Measurements from ENCODE around the gene KLHL3. TPM values are rescaled to one million over a fixed set of nuclear protein-coding genes. Genes with fewer than 3 reads are reported as not detected.

The KLHL3 gene
- total RNA-seq, 1 donor from 2014 or later = 2.3 TPM

DNA sequence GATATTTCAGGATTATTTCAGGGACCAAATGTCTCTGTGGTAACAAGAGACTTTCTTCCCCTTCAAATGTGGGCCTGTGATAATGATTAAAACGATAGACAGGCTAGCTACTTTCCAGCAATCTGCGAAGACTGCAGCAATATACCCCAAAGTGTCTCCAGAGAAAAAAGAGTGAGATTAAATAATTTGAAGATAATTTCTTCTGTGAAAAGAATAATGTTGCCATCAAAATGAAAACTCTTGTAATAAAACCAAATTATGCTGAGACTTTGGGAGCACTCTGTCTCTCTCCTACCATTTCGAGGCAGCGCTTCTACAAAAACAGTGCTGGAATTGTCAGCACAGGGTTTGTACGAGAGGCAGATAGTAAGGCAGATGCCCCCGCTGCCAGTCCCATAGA, 132.5 kb downstream of the KLHL3 start:
- Mint-ChIP-seq H3K27me3 (ENCODE audit: low read depth) (peaks cover 32% of the 10 kb centered on the region), H3K36me3 (ENCODE audit: low read depth) (no peaks in the 10 kb centered on the region), H3K4me1 (ENCODE audit: low read depth) (no peaks in the 10 kb centered on the region), H3K4me3 (ENCODE audit: low read depth) (no peak overlapping the region), H3K27ac (no peak overlapping the region), H3K9me3 (no peaks in the 10 kb centered on the region)
- intact Hi-C loops (cut with micrococcal nuclease) = no loop called here
- DNase-seq (ENCODE audit: low spot score) = no peak

DNA sequence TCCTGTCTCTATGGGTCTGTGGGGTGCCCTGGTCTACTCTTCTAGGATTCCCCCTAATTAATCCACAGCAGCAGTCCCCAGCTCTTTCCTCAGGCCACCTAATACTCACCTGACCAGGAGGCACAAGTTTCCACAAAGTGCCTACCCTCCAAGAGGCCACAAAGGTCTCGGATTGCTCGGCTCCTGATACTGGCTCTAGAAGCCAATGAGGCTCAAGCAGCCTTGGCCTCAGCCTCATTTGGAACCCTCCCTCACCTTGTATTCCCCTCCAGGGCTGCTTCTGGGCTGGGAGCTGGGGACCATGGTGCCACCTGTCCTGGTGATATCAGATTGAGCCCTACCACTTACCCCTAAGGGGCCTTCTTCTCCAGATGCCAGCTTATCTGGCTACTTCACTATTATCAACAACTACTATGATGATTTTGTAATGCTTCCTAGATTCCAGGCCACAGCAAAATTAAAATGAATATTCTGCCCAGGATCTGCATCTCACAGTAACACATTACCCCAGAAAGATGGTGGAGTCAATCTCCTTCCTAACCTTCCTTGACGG, 133.1 kb downstream of the KLHL3 start:
- peaks cover 32% of the 10 kb centered on the region for H3K27me3 Mint-ChIP-seq (ENCODE audit: low read depth)
- no peaks in the 10 kb centered on the region for H3K4me1 Mint-ChIP-seq (ENCODE audit: low read depth)
- intact Hi-C loops (cut with micrococcal nuclease) = no loop called here
- H3K9me3 Mint-ChIP-seq = no peaks in the 10 kb centered on the region
- no peak overlapping the region for H3K4me3 Mint-ChIP-seq (ENCODE audit: low read depth)
- DNase-seq (ENCODE audit: low spot score) = no peak
- H3K36me3 Mint-ChIP-seq (ENCODE audit: low read depth) = no peaks in the 10 kb centered on the region
- H3K27ac Mint-ChIP-seq = no peak overlapping the region

- Mint-ChIP-seq H3K27me3 (ENCODE audit: low read depth) (peaks cover 33% of the 10 kb centered on the region), H3K36me3 (ENCODE audit: low read depth) (no peaks in the 10 kb centered on the region), H3K9me3 (no peaks in the 10 kb centered on the region), H3K4me1 (ENCODE audit: low read depth) (no peaks in the 10 kb centered on the region), H3K4me3 (ENCODE audit: low read depth) (no peak overlapping the region), H3K27ac (no peak overlapping the region)
- no peak for DNase-seq (ENCODE audit: low spot score)
- intact Hi-C loops (cut with micrococcal nuclease) = no loop called here
These were observed 135.0 kb downstream of the KLHL3 start for GRCh38 chr5:137600721-137601360.

GRCh38 chr5:137599457-137599856, 136.4 kb downstream of the KLHL3 start:
- H3K4me3 Mint-ChIP-seq (ENCODE audit: low read depth) = no peak overlapping the region
- no peak overlapping the region for H3K27ac Mint-ChIP-seq
- H3K4me1 Mint-ChIP-seq (ENCODE audit: low read depth) = no peaks in the 10 kb centered on the region
- H3K36me3 Mint-ChIP-seq (ENCODE audit: low read depth) = no peaks in the 10 kb centered on the region
- intact Hi-C loops (cut with micrococcal nuclease) = no loop called here
- H3K9me3 Mint-ChIP-seq = no peaks in the 10 kb centered on the region
- H3K27me3 Mint-ChIP-seq (ENCODE audit: low read depth) = peaks cover 23% of the 10 kb centered on the region
- DNase-seq (ENCODE audit: low spot score) = no peak

DNA sequence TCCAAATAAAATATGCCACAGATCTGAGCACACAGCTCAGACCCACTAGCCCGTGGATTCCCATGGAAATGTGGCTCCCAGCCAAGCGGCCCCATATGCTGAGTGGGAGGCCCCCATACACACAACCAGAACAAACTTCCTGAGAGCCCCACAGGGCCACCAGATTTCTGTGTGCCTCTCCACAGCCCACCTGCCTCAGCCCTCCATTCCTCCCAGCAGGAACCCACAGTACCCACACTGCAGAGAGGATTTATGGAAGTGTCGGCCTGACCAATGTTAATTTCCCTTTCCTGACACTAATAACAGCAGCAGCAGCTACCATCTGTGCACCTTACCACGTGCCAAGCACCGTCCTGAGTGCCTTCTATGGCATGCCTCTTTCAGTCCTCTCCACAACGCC, 137.5 kb downstream of the KLHL3 start:
- H3K27me3 Mint-ChIP-seq (ENCODE audit: low read depth) = peaks cover 22% of the 10 kb centered on the region
- H3K36me3 Mint-ChIP-seq (ENCODE audit: low read depth) = no peaks in the 10 kb centered on the region
- no peak overlapping the region for H3K4me3 Mint-ChIP-seq (ENCODE audit: low read depth)
- no peak for DNase-seq (ENCODE audit: low spot score)
- no peak overlapping the region for H3K27ac Mint-ChIP-seq
- no peaks in the 10 kb centered on the region for H3K4me1 Mint-ChIP-seq (ENCODE audit: low read depth)
- no peaks in the 10 kb centered on the region for H3K9me3 Mint-ChIP-seq
- intact Hi-C loops (cut with micrococcal nuclease) = no loop called here

- intact Hi-C loops (cut with micrococcal nuclease) = no loop called here
- Mint-ChIP-seq H3K36me3 (ENCODE audit: low read depth) (no peaks in the 10 kb centered on the region), H3K27me3 (ENCODE audit: low read depth) (peaks cover 22% of the 10 kb centered on the region), H3K4me1 (ENCODE audit: low read depth) (no peaks in the 10 kb centered on the region), H3K27ac (no peak overlapping the region), H3K9me3 (peaks cover 6% of the 10 kb centered on the region), H3K4me3 (ENCODE audit: low read depth) (no peak overlapping the region)
- no peak for DNase-seq (ENCODE audit: low spot score)
These were observed 138.9 kb downstream of the KLHL3 start for GRCh38 chr5:137596941-137597340.

GRCh38 chr5:137595396-137596079, 140.4 kb downstream of the KLHL3 start:
- peaks cover 22% of the 10 kb centered on the region for H3K27me3 Mint-ChIP-seq (ENCODE audit: low read depth)
- H3K4me3 Mint-ChIP-seq (ENCODE audit: low read depth) = no peak overlapping the region
- no peaks in the 10 kb centered on the region for H3K36me3 Mint-ChIP-seq (ENCODE audit: low read depth)
- no peak overlapping the region for H3K27ac Mint-ChIP-seq
- H3K4me1 Mint-ChIP-seq (ENCODE audit: low read depth) = no peaks in the 10 kb centered on the region
- intact Hi-C loops (cut with micrococcal nuclease) = no loop called here
- no peak for DNase-seq (ENCODE audit: low spot score)
- peaks cover 6% of the 10 kb centered on the region for H3K9me3 Mint-ChIP-seq

- H3K36me3 Mint-ChIP-seq (ENCODE audit: low read depth) = no peaks in the 10 kb centered on the region
- H3K9me3 Mint-ChIP-seq = peaks cover 6% of the 10 kb centered on the region
- DNase-seq (ENCODE audit: low spot score) = no peak
- peaks cover 22% of the 10 kb centered on the region for H3K27me3 Mint-ChIP-seq (ENCODE audit: low read depth)
- H3K4me3 Mint-ChIP-seq (ENCODE audit: low read depth) = no peak overlapping the region
- intact Hi-C loops (cut with micrococcal nuclease) = no loop called here
- no peaks in the 10 kb centered on the region for H3K4me1 Mint-ChIP-seq (ENCODE audit: low read depth)
- H3K27ac Mint-ChIP-seq = no peak overlapping the region
These were observed 141.2 kb downstream of the KLHL3 start for GRCh38 chr5:137594717-137595116.

- Mint-ChIP-seq H3K27ac (no peak overlapping the region), H3K27me3 (ENCODE audit: low read depth) (peaks cover 12% of the 10 kb centered on the region), H3K4me1 (ENCODE audit: low read depth) (peaks cover 6% of the 10 kb centered on the region), H3K36me3 (ENCODE audit: low read depth) (no peaks in the 10 kb centered on the region), H3K9me3 (peaks cover 6% of the 10 kb centered on the region), H3K4me3 (ENCODE audit: low read depth) (no peak overlapping the region)
- DNase-seq (ENCODE audit: low spot score) = no peak
- intact Hi-C loops (cut with micrococcal nuclease) = no loop called here
These were observed 143.6 kb downstream of the KLHL3 start for GRCh38 chr5:137592317-137592716.

DNA sequence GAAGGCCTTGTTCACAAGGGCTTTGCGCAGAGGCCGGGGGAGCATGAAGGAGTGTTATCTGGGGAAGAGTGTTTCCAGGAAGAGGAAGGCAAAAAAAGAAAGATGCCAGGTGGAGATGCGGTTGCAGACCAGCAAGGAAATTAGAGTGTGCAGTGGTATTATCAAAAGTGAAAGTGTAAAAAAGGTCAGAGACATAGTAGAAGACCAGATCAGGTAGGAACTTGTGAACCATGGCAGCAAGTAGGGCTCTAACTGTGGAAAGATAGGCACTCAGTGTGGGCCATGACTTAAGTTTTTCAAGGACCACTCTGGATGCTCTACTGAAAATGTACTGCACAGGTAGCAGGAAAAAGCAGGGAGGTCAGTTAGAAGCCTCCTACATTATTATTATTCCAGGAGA, 146.7 kb downstream of the KLHL3 start:
- Mint-ChIP-seq H3K9me3 (peaks cover 6% of the 10 kb centered on the region), H3K27ac (no peak overlapping the region), H3K4me3 (ENCODE audit: low read depth) (no peak overlapping the region), H3K27me3 (ENCODE audit: low read depth) (peaks cover 10% of the 10 kb centered on the region), H3K4me1 (ENCODE audit: low read depth) (peaks cover 6% of the 10 kb centered on the region), H3K36me3 (ENCODE audit: low read depth) (no peaks in the 10 kb centered on the region)
- DNase-seq (ENCODE audit: low spot score) = no peak
- intact Hi-C loops (cut with micrococcal nuclease) = no loop called here

GRCh38 chr5:137587919-137588318, 148.0 kb downstream of the KLHL3 start:
- Mint-ChIP-seq H3K36me3 (ENCODE audit: low read depth) (no peaks in the 10 kb centered on the region), H3K27me3 (ENCODE audit: low read depth) (peaks cover 9% of the 10 kb centered on the region), H3K27ac (no peak overlapping the region), H3K4me3 (ENCODE audit: low read depth) (no peak overlapping the region), H3K4me1 (ENCODE audit: low read depth) (peaks cover 6% of the 10 kb centered on the region), H3K9me3 (peaks cover 6% of the 10 kb centered on the region)
- intact Hi-C loops (cut with micrococcal nuclease) = no loop called here
- DNase-seq (ENCODE audit: low spot score) = no peak

DNA sequence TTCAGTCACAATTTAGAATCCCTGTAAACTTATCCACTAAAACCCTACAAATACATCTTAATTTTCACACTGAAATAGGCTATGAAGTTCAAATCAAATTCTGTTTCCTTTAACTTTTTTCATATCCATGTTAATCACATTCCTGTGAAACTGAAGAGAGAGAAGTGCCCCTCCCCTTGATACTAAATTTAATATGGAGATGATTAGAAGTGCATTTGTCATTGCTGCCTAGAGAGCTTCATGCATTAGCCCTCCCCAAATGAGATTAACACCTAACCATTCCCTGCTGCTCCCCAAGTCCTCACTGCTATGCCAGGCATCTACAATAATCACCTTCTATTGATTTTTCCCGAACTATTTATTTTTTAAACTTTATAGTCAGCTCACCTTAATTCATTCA, 151.6 kb downstream of the KLHL3 start:
- Mint-ChIP-seq H3K9me3 (no peaks in the 10 kb centered on the region), H3K4me1 (ENCODE audit: low read depth) (peaks cover 4% of the 10 kb centered on the region), H3K27me3 (ENCODE audit: low read depth) (peaks cover 11% of the 10 kb centered on the region), H3K4me3 (ENCODE audit: low read depth) (no peak overlapping the region), H3K27ac (no peak overlapping the region), H3K36me3 (ENCODE audit: low read depth) (no peaks in the 10 kb centered on the region)
- no peak for DNase-seq (ENCODE audit: low spot score)
- intact Hi-C loops (cut with micrococcal nuclease) = no loop called here

DNA sequence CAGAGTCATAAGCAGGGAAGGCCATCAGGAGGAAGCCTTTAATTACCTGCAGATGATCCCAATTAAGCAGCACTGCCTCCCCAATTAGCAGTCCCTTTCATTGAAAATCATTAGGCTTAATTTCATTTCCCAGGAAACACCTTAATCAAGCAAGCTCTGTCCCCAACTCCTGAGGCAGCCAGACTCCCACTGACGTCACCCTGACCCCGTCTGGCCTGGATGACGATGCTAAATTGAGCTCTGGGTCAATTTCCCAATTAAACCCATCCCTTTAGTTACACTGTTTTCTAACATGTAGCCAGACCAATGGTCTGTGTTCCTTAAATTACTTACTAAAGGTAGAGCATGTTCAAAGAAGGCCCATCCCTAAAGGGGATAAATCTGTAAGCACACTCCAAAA, 152.8 kb downstream of the KLHL3 start:
- no peak for DNase-seq (ENCODE audit: low spot score)
- H3K9me3 Mint-ChIP-seq = no peaks in the 10 kb centered on the region
- H3K4me1 Mint-ChIP-seq (ENCODE audit: low read depth) = no peaks in the 10 kb centered on the region
- H3K4me3 Mint-ChIP-seq (ENCODE audit: low read depth) = no peak overlapping the region
- peaks cover 8% of the 10 kb centered on the region for H3K27me3 Mint-ChIP-seq (ENCODE audit: low read depth)
- intact Hi-C loops (cut with micrococcal nuclease) = no loop called here
- no peaks in the 10 kb centered on the region for H3K36me3 Mint-ChIP-seq (ENCODE audit: low read depth)
- H3K27ac Mint-ChIP-seq = no peak overlapping the region
